Measurements from ENCODE around the gene EDA.

GRCh38 chrX:69613946-69614345, 2.0 kb upstream of the EDA start:
- no peak for TF ChIP-seq CTCF (IDR thresholded peaks at IDR 0.05)
- no peak for TF ChIP-seq POLR2A (IDR thresholded peaks at IDR 0.05)

Measured in thyroid gland (tissue), 4 donors.